ENCODE measurements around the gene PLCB4. TPM values are rescaled to one million over a fixed set of nuclear protein-coding genes. Genes with fewer than 3 reads are reported as not detected.

The PLCB4 gene
- total RNA-seq, 2 donors from 2014 or later = not detected

DNA sequence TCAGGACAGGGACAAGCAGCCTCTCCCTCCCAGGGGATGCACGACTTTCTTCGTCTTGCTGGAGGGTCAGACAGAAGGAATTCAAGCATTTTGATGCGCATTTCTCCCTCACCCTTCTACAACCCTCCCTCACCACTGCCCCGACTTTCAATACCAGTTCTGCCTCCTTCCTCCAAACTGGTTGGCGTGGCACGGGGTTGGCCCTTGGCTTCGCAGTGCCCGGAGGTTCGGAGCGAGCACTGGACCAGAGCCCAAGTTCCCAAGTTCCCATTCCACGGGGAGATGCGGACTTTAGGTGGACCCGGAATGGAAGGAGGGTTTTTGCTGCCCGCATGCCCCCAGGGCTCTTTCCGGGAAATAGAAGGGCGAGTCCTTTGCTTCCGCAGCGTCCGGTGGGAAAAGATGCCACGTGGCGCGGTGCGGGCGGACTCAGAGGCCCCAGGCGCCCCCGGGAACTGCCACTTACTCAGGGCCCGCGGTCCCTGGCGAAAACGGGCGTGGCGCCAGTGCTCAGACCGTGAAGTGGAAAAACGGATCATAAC, 437.5 kb downstream of the PLCB4 start:
- Mint-ChIP-seq H3K4me3 (no peak overlapping the region), H3K36me3 (ENCODE audit: insufficient read depth in 2 of 2) (peaks cover 0 to 2% of the 10 kb centered on the region in 2 donors), H3K9me3 (peaks cover 0 to 2% of the 10 kb centered on the region in 2 donors), H3K4me1 (ENCODE audit: low read depth) (no peaks in the 10 kb centered on the region), H3K27ac (no peak overlapping the region), H3K27me3 (ENCODE audit: low read depth) (peaks cover 39% of the 10 kb centered on the region)
- no peak for DNase-seq
- no peak for ATAC-seq (replicated peaks in 1 of 2)

DNA sequence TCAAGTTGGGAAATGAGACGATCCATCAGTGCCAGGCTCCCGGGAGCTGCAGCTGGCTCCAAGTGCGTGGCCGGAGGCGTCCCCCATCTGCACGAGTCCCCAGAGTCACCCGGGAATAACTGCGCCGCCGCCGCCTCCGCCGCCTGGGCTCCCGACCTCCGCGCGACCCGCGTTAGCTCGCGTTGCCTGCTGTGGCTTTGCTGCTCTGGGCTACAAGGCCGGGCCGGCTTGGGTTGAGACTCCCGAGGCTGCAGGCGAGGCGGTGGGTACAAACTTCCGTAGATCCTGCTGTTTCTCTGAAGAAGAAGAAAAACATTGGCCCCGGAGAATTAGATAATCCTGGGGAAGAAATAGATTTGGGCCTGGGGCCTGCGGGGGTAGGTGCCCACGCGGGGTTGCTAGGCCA, 438.1 kb downstream of the PLCB4 start:
- Mint-ChIP-seq H3K36me3 (ENCODE audit: insufficient read depth in 2 of 2) (peaks cover 0 to 2% of the 10 kb centered on the region in 2 donors), H3K9me3 (peaks cover 0 to 2% of the 10 kb centered on the region in 2 donors), H3K27ac (no peak overlapping the region), H3K4me3 (no peak overlapping the region), H3K4me1 (ENCODE audit: low read depth) (no peaks in the 10 kb centered on the region), H3K27me3 (ENCODE audit: low read depth) (peaks cover 45% of the 10 kb centered on the region)
- ATAC-seq (replicated peaks in 1 of 2) (no peak), DNase-seq (no peak)

DNA sequence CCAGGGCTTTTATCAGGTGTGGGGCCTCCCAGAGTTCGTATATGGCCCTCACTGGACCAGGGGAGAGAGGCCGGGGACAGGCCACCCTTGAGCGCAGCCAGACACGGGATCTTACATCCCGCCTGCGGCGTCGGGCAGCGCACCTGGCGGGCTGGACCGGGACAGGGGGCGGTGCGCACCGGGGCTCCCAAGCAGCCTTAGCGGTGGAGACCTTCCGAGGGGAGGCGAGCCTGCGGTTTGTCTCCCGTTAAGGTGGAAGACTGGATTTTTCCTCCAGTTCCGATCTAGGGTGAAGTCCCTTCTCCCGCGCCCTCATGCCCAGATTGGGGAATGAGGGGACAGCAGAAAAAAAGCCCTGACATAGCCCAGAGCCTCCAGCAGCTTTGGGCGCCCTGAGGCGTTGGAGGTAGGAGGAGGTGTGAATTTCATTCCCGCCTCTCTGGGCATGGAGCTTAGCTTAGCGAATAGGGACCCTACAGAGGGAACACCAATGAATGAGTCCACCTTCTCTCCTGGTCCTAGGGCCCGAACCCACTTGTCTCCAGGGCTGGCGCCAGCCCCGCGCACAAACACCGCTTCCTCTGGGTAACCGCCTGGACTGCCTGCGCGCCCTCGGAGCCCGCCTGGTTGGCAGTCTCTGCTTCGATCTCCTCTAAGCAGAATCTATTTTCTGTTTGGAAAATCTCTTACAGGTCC, 438.8 kb downstream of the PLCB4 start:
- H3K4me3 Mint-ChIP-seq = no peak overlapping the region
- DNase-seq (no peak), ATAC-seq (replicated peaks in 1 of 2) (no peak)
- no peak overlapping the region for H3K27ac Mint-ChIP-seq
- peaks cover 0 to 2% of the 10 kb centered on the region in 2 donors for H3K9me3 Mint-ChIP-seq
- peaks cover 0 to 2% of the 10 kb centered on the region in 2 donors for H3K36me3 Mint-ChIP-seq (ENCODE audit: insufficient read depth in 2 of 2)
- H3K4me1 Mint-ChIP-seq (ENCODE audit: low read depth) = no peaks in the 10 kb centered on the region
- H3K27me3 Mint-ChIP-seq (ENCODE audit: low read depth) = peaks cover 50% of the 10 kb centered on the region

DNA sequence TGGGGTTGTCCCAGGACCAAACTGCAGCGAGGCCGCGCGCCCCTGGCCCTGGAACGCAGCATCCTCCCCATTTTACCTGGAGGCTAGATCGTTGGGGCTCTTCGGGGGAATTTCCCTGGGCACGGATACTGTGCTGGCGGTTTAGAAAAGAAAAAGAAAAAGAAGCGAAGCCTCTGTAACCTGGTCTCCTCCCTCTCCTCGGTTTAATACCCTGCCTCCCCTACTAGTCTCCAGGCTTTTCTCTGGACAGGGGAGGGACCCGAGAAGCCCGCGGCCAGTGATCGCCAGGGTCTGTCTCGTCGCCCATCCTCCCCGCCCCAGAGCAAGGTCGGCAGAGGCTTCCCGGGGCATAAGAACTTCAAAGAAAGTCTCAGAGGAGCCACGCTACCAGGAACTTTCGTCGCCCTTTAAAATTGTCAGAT, 439.4 kb downstream of the PLCB4 start:
- Mint-ChIP-seq H3K9me3 (peaks cover 0 to 2% of the 10 kb centered on the region in 2 donors), H3K36me3 (ENCODE audit: insufficient read depth in 2 of 2) (peaks cover 0 to 2% of the 10 kb centered on the region in 2 donors), H3K4me1 (ENCODE audit: low read depth) (no peaks in the 10 kb centered on the region), H3K27ac (no peak overlapping the region), H3K4me3 (peak overlapping the region in 1 of 2 donors; percentile 45), H3K27me3 (ENCODE audit: low read depth) (peaks cover 55% of the 10 kb centered on the region)
- ATAC-seq (replicated peaks in 1 of 2) (no peak), DNase-seq (no peak)

DNA sequence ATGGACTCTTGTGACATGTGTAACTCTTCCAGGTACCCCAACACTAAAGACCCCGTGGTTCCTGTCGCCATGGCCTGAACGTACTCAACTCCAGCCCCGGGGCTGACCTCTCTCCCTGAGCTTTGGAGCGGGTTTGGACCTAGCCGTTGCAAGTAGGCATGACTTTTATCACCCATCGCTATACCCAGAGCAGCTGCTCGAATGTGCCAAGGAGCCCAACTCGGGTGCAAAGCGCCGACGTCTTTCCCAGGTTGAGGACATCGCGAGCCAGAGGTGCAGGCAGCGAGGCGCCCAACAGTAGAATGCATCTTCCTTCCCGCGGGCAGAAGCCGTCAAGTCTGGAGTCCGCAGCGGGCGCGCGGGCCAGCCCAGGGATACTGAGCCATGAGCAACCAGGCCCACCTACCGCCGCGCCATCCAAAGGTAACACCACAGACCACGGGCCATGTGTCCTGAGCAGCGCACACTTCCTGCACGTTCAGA, 439.9 kb downstream of the PLCB4 start:
- H3K9me3 Mint-ChIP-seq = peaks cover 0 to 2% of the 10 kb centered on the region in 2 donors
- peaks cover 0 to 2% of the 10 kb centered on the region in 2 donors for H3K36me3 Mint-ChIP-seq (ENCODE audit: insufficient read depth in 2 of 2)
- no peak overlapping the region for H3K27ac Mint-ChIP-seq
- peaks cover 60% of the 10 kb centered on the region for H3K27me3 Mint-ChIP-seq (ENCODE audit: low read depth)
- no peak overlapping the region for H3K4me3 Mint-ChIP-seq
- DNase-seq = no peak
- ATAC-seq (replicated peaks in 1 of 2) = no peak
- H3K4me1 Mint-ChIP-seq (ENCODE audit: low read depth) = no peaks in the 10 kb centered on the region

DNA sequence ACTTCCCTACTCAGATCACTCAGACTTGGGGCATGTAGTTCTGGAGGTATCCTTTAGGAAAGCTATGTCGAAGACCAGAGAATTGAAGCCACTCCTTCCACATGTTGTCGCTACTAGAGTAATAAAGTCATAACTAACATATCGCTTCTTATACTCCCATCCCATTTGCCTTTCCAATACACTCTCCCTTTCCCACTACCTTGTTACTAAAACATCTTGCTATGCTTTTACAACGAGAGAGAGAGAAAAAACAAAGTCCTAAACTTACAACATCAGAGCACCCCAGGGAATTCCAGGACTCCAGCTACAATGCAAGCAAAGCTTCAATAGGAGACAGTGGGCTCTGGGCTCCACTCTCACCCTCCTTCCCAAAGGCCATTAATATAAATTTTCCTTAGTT, 440.4 kb downstream of the PLCB4 start:
- H3K36me3 Mint-ChIP-seq (ENCODE audit: insufficient read depth in 2 of 2) = peaks cover 0 to 2% of the 10 kb centered on the region in 2 donors
- H3K27me3 Mint-ChIP-seq (ENCODE audit: low read depth) = peaks cover 65% of the 10 kb centered on the region
- H3K27ac Mint-ChIP-seq = no peak overlapping the region
- DNase-seq (no peak), ATAC-seq (replicated peaks in 1 of 2) (no peak)
- H3K9me3 Mint-ChIP-seq = peaks cover 0 to 2% of the 10 kb centered on the region in 2 donors
- no peaks in the 10 kb centered on the region for H3K4me1 Mint-ChIP-seq (ENCODE audit: low read depth)
- no peak overlapping the region for H3K4me3 Mint-ChIP-seq

DNA sequence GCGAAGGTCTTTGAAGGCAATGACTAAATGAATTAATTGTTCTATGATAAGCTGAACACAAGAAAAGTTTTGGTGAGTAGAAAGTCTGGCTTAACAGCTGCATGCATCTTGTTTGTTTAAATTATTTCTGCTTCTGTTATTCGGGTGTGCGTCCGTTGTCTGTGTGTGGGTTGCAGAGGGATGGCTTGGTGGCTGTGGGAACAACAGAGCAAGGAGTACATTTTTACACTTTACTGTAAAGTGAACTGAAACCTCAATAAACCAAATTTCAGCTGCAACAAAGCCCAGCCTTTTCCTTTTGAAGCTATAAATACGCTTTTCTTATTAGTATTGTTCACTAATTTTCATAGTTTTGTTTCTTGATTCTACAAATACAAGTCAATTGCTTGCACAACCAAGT, 442.0 kb downstream of the PLCB4 start:
- no peak for ATAC-seq (replicated peaks in 1 of 2)
- no peaks in the 10 kb centered on the region for H3K4me1 Mint-ChIP-seq (ENCODE audit: low read depth)
- H3K36me3 Mint-ChIP-seq (ENCODE audit: insufficient read depth in 2 of 2) = peaks cover 0 to 2% of the 10 kb centered on the region in 2 donors
- H3K4me3 Mint-ChIP-seq = no peak overlapping the region
- no peak for DNase-seq
- peaks cover 0 to 2% of the 10 kb centered on the region in 2 donors for H3K9me3 Mint-ChIP-seq
- H3K27ac Mint-ChIP-seq = no peak overlapping the region
- H3K27me3 Mint-ChIP-seq (ENCODE audit: low read depth) = peaks cover 71% of the 10 kb centered on the region

DNA sequence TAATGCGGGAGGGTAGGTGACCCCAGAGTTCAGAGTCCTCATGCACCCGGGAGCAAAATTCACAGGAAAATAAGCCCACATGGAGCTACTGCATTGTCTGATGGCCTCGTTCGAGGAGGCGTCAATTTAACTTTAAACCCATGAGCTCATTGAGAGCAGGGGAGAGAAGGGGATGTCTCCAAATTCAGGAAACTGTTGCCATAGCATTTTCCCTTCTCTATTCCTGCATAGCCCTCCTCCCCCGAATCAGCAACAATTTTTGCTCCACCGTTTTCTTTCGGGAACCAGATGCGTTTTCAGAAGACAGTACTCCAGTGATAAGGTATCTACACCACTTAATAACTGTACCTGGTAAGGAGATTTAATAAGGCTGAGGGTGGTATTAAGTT, 445.2 kb downstream of the PLCB4 start:
- DNase-seq (no peak), ATAC-seq (replicated peaks in 1 of 2) (no peak)
- Mint-ChIP-seq H3K27ac (no peak overlapping the region), H3K36me3 (ENCODE audit: insufficient read depth in 2 of 2) (peaks cover 0 to 2% of the 10 kb centered on the region in 2 donors), H3K4me3 (no peak overlapping the region), H3K4me1 (ENCODE audit: low read depth) (no peaks in the 10 kb centered on the region), H3K27me3 (ENCODE audit: low read depth) (peaks cover 82% of the 10 kb centered on the region), H3K9me3 (peaks cover 0 to 2% of the 10 kb centered on the region in 2 donors)

DNA sequence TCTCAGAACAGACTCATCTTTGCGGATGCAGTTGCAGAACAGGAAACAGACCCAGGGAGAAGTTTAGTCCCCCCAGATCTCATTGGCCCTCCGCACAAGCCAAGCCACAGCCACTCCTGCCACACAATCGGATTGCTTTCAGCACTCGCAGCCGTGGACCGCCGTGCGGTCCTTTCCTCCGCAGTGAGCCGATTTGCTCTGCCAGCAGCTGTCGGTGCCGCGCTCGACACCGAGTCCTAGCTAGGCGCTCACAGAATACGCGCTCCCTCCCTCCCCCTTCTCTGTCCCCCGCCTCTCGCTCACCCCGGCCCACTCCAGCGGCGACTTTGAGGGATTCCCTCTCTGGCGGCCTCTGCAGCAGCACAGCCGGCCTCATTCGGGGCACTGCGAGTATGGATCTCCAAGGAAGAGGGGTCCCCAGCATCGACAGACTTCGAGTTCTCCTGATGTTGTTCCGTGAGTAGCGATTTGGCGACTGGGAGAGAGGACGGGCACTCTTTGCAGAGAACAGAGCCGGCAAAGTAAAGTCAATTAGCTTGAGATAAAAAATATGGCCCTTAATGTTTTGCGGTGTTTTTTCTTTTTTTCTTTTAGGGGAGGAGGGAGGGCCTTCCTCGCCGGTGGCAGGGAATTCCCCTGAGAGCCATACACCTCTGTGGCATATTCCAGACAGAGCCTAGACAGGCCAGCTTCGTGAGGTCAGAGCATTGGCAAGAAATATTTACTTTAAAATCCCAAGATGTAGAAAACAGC, 445.8 kb downstream of the PLCB4 start, which contains the start of gene LAMP5:
LAMP5 (plus strand) TSS at position 130 of the 753 bp plus-strand sequence; CDS start at position 393, 263 bp downstream.
- ATAC-seq (replicated peaks in 1 of 2) = no peak

DNA sequence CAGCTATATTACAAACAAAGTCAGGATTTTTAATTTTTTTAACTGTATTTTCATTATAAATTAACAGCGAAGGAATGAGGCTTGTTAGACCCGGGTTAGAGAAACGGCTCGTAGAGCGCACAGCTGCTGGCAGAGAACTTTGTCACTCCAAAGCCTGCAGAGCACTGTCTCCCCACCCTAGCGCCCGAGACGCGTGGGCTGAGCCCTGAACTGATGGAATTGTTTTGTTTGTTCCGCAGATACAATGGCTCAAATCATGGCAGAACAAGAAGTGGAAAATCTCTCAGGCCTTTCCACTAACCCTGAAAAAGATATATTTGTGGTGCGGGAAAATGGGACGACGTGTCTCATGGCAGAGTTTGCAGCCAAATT, 446.3 kb downstream of the PLCB4 start:
- no peaks in the 10 kb centered on the region for H3K9me3 Mint-ChIP-seq
- H3K27ac Mint-ChIP-seq = no peak overlapping the region
- no peaks in the 10 kb centered on the region for H3K4me1 Mint-ChIP-seq (ENCODE audit: low read depth)
- peaks cover 76% of the 10 kb centered on the region for H3K27me3 Mint-ChIP-seq (ENCODE audit: low read depth)
- H3K36me3 Mint-ChIP-seq (ENCODE audit: insufficient read depth in 2 of 2) = no peaks in the 10 kb centered on the region
- DNase-seq (no peak), ATAC-seq (replicated peaks in 1 of 2) (no peak)
- no peak overlapping the region for H3K4me3 Mint-ChIP-seq

More for the DNA sequence above, 445.8 kb downstream of the PLCB4 start, which contains the start of gene LAMP5:
- H3K9me3 Mint-ChIP-seq = no peaks in the 10 kb centered on the region
- no peaks in the 10 kb centered on the region for H3K4me1 Mint-ChIP-seq (ENCODE audit: low read depth)
- H3K4me3 Mint-ChIP-seq = no peak within 1 kb of the TSS
- H3K27me3 Mint-ChIP-seq (ENCODE audit: low read depth) = peaks cover 81% of the 10 kb centered on the region
- no peak for DNase-seq
- no peaks in the 10 kb centered on the region for H3K36me3 Mint-ChIP-seq (ENCODE audit: insufficient read depth in 2 of 2)
- no peak within 1 kb of the TSS for H3K27ac Mint-ChIP-seq

DNA sequence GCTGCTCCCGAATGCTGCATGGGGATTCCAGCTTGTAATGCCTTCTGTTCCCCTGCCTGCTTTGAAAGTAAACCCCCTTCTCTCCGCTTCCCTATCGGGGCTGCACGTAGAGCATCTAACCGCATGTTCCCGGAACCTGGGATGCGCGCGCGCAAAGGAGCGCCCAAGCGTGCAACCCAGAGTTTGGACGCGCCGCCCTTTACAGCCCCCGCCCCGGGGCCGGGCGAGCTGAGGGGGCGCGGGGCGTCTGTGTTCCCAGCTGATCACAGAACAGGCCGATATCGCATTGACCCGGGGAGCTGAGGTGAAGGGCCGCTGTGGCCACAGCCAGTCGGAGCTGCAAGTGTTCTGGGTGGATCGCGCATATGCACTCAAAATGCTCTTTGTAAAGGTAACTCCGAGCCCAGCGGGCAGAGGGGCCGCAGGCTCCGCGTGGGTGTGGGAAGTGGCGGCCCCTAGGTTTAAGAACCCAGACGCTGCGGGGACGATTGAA, 446.9 kb downstream of the PLCB4 start:
- ATAC-seq (replicated peaks in 1 of 2) (no peak), DNase-seq (no peak)
- no peaks in the 10 kb centered on the region for H3K4me1 Mint-ChIP-seq (ENCODE audit: low read depth)
- H3K9me3 Mint-ChIP-seq = no peaks in the 10 kb centered on the region
- H3K27me3 Mint-ChIP-seq (ENCODE audit: low read depth) = peaks cover 73% of the 10 kb centered on the region
- peak overlapping the region in 1 of 2 donors; percentile 20 for H3K4me3 Mint-ChIP-seq
- H3K36me3 Mint-ChIP-seq (ENCODE audit: insufficient read depth in 2 of 2) = no peaks in the 10 kb centered on the region
- no peak overlapping the region for H3K27ac Mint-ChIP-seq

DNA sequence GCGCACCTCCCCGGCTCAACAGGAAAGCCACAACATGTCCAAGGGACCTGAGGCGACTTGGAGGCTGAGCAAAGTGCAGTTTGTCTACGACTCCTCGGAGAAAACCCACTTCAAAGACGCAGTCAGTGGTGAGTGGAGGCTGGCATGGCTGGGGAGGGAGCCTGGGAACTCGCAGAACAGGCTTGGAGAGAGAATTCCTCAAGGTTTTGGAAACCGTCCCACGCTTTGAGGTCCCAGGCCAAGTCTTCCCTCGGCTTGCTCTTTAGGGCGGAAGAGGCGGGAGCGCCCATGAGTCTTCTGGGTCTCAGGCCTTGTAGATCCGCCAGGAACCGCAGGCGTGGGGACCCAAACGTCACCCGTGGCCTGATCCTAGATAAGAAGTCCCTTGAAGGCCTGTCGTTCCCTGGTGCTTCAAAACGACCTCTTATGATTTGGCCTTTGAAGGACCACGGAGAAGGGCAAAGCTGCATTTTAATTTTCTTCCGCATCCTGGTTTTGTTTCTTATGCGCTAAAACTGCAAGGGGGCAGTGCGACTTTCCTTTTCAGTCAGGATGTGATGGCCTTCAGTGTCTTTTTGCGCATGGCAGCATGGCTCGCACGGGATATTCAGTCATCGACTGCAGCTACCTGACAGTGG, 447.5 kb downstream of the PLCB4 start:
- peaks cover 70% of the 10 kb centered on the region for H3K27me3 Mint-ChIP-seq (ENCODE audit: low read depth)
- no peaks in the 10 kb centered on the region for H3K36me3 Mint-ChIP-seq (ENCODE audit: insufficient read depth in 2 of 2)
- ATAC-seq (replicated peaks in 1 of 2) = no peak
- H3K4me1 Mint-ChIP-seq (ENCODE audit: low read depth) = no peaks in the 10 kb centered on the region
- H3K4me3 Mint-ChIP-seq = no peak overlapping the region
- no peak for DNase-seq
- no peaks in the 10 kb centered on the region for H3K9me3 Mint-ChIP-seq
- no peak overlapping the region for H3K27ac Mint-ChIP-seq

Measured in activated T-cell treated with anti-CD3 and anti-CD28 coated beads, Interleukin-2, amount 50 U/mL, for 72 hours (primary cell).